ENCODE results near the gene SIL1. TPM values are rescaled to one million over a fixed set of nuclear protein-coding genes. Genes with fewer than 3 reads are reported as not detected.

The SIL1 gene
- total RNA-seq, 2 donors from 2014 or later, result 31.6 to 64.4 TPM

GRCh38 chr5:139190125-139190524, 8.0 kb downstream of the SIL1 start:
- Histone ChIP-seq H3K27ac (no peak overlapping the region), H3K27me3 (no peaks in the 10 kb centered on the region), H3K4me3 (no peak overlapping the region), H3K9ac (ENCODE audit: low read depth in 2 of 2, low read length in 2 of 2) (no peak overlapping the region), H3K36me3 (no peaks in the 10 kb centered on the region), H3K9me3 (no peaks in the 10 kb centered on the region), H3K4me1 (no peaks in the 10 kb centered on the region)
- intact Hi-C loops (cut with DNase I), result no loop called here
- no peak for TF ChIP-seq CTCF (IDR thresholded peaks at IDR 0.05)
- DNase-seq, result no peak

GRCh38 chr5:139188558-139189270, 9.5 kb downstream of the SIL1 start:
- Histone ChIP-seq H3K27ac (no peak overlapping the region), H3K27me3 (no peaks in the 10 kb centered on the region)

GRCh38 chr5:139186752-139187326, 11.3 kb downstream of the SIL1 start:
- intact Hi-C loops (cut with DNase I), result no loop called here
- Histone ChIP-seq H3K27ac (no peak overlapping the region), H3K9me3 (no peaks in the 10 kb centered on the region), H3K36me3 (no peaks in the 10 kb centered on the region), H3K9ac (ENCODE audit: low read depth in 2 of 2, low read length in 2 of 2) (no peak overlapping the region), H3K4me3 (no peak overlapping the region), H3K27me3 (no peaks in the 10 kb centered on the region), H3K4me1 (no peaks in the 10 kb centered on the region)
- DNase-seq, result no peak
- no peak for TF ChIP-seq CTCF (IDR thresholded peaks at IDR 0.05)

More at GRCh38 chr5:139188558-139189270, 9.5 kb downstream of the SIL1 start:
- Histone ChIP-seq H3K36me3 (no peaks in the 10 kb centered on the region), H3K4me3 (no peak overlapping the region), H3K9me3 (no peaks in the 10 kb centered on the region), H3K9ac (ENCODE audit: low read depth in 2 of 2, low read length in 2 of 2) (no peak overlapping the region), H3K4me1 (no peaks in the 10 kb centered on the region)
- no peak for TF ChIP-seq CTCF (IDR thresholded peaks at IDR 0.05)
- no peak for DNase-seq
- intact Hi-C loops (cut with DNase I), result no loop called here

GRCh38 chr5:139186261-139186660, 11.9 kb downstream of the SIL1 start:
- no peak for DNase-seq
- Histone ChIP-seq H3K4me1 (no peaks in the 10 kb centered on the region), H3K27me3 (no peaks in the 10 kb centered on the region), H3K9ac (ENCODE audit: low read depth in 2 of 2, low read length in 2 of 2) (no peak overlapping the region), H3K27ac (no peak overlapping the region), H3K36me3 (no peaks in the 10 kb centered on the region), H3K9me3 (no peaks in the 10 kb centered on the region), H3K4me3 (no peak overlapping the region)
- TF ChIP-seq CTCF (IDR thresholded peaks at IDR 0.05), result no peak
- intact Hi-C loops (cut with DNase I), result no loop called here

GRCh38 chr5:139185589-139185988, 12.6 kb downstream of the SIL1 start:
- no peak for TF ChIP-seq CTCF (IDR thresholded peaks at IDR 0.05)
- DNase-seq, result no peak
- no peak overlapping the region for H3K4me3 ChIP-seq
- no peak overlapping the region for H3K9ac ChIP-seq (ENCODE audit: low read depth in 2 of 2, low read length in 2 of 2)
- H3K36me3 ChIP-seq, result no peaks in the 10 kb centered on the region
- intact Hi-C loops (cut with DNase I), result no loop called here
- H3K27ac ChIP-seq, result no peak overlapping the region
- H3K9me3 ChIP-seq, result no peaks in the 10 kb centered on the region
- H3K27me3 ChIP-seq, result no peaks in the 10 kb centered on the region
- no peaks in the 10 kb centered on the region for H3K4me1 ChIP-seq

All from colonic mucosa (tissue), 4 donors.